B cell (primary cell): ENCODE measurements around the gene CTPS2. TPM values are rescaled to one million over a fixed set of nuclear protein-coding genes. Genes with fewer than 3 reads are reported as not detected.

ENCODE experiments used
- ATAC-seq: fragments of 200-7000 bp; cut with Tn5 transposase; one replicate; pipeline ENCODE4 v1.10.0; 2021; ENCODE audit warnings: low read depth, mild to moderate bottlenecking, moderate number of reproducible peaks, moderate library complexity
- CTCF ChIA-PET: fragments of 350-600 bp; sonication (Branson Sonifier 250); formaldehyde crosslinking; loops from one replicate; lab custom pipeline; 2021; ENCODE audit warnings: antibody characterized with exemption, inconsistent platforms; lab: Charles Lee
- POLR2A ChIA-PET: fragments of 350-600 bp; sonication (Branson Sonifier 250); formaldehyde crosslinking; loops from one replicate; lab custom pipeline; 2021; ENCODE audit warnings: antibody characterized with exemption; lab: Charles Lee
- DNase-seq: peaks from one replicate; pipeline ENCODE4 v3.0.0; 2013
- H2AFZ ChIP-seq: 2 replicates; pipeline ENCODE4 v1.6.1; 2012; ENCODE audit warnings: mild to moderate bottlenecking, low read depth, low read length; ENCODE audit not compliant: insufficient read depth, poor library complexity, severe bottlenecking
- H3K27ac ChIP-seq, 2 donors: 1 replicate in 1 of 2; 2 replicates in 1 of 2; pipeline ENCODE4 v1.5.1; 2012 to 2013; ENCODE audit warnings: low read length in 2 of 2, mild to moderate bottlenecking in 2 of 2, moderate library complexity in 1 of 2
- H3K27me3 ChIP-seq, 4 experiments: fragments of 200-600 bp in 1 of 4; sonication (generic) in 1 of 4; replicated peaks in 1 of 4; 1 replicate in 2 of 4; 2 replicates in 2 of 4; pipeline versions ENCODE4 v1.6.1 to v1.7.0; 2013 to 2016; ENCODE audit warnings: low read length in 3 of 4, mild to moderate bottlenecking in 2 of 4, mixed read lengths in 1 of 4, moderate library complexity in 1 of 4; ENCODE audit not compliant: insufficient read depth in 4 of 4, control insufficient read depth in 3 of 4; ENCODE audit errors: control extremely low read depth in 1 of 4
- H3K36me3 ChIP-seq, 2 experiments: replicated peaks in 1 of 2; 1 replicate in 1 of 2; 2 replicates in 1 of 2; pipeline versions ENCODE4 v1.6.1 to v1.7.1; 2013; ENCODE audit warnings: low read length in 1 of 2; ENCODE audit not compliant: insufficient read depth in 2 of 2, control insufficient read depth in 1 of 2; ENCODE audit errors: control extremely low read depth in 1 of 2, extremely low read depth in 1 of 2
- H3K4me1 ChIP-seq, 2 donors: fragments of 200-600 bp in 1 of 2; sonication (generic) in 1 of 2; 1 replicate in 1 of 2; 2 replicates in 1 of 2; pipeline versions ENCODE4 v1.5.1 to v1.6.1; 2013 to 2017; ENCODE audit warnings: low read length in 2 of 2; ENCODE audit not compliant: control insufficient read depth in 2 of 2, insufficient read depth in 2 of 2
- H3K4me2 ChIP-seq: replicated peaks from 2 replicates; pipeline ENCODE3; 2012; ENCODE audit warnings: mild to moderate bottlenecking, low read depth, low read length; ENCODE audit not compliant: poor library complexity, severe bottlenecking
- H3K4me3 ChIP-seq, 5 experiments: fragments of 200-600 bp in 1 of 5; sonication (generic) in 1 of 5; 1 replicate in 3 of 5; 2 replicates in 2 of 5; pipeline versions ENCODE4 v1.5.1 to v1.7.0; 2011 to 2016; ENCODE audit warnings: low read length in 4 of 5, mild to moderate bottlenecking in 4 of 5, low read depth in 2 of 5, control low read depth in 1 of 5, moderate library complexity in 1 of 5; ENCODE audit not compliant: insufficient read depth in 1 of 5; ENCODE audit errors: control extremely low read depth in 1 of 5, extremely low read depth in 1 of 5
- H3K79me2 ChIP-seq: fragments of 200-600 bp; sonication (generic); one replicate; pipeline ENCODE4 v1.6.0; 2016; ENCODE audit warnings: low read length; ENCODE audit not compliant: control insufficient read depth, insufficient read depth
- H3K9ac ChIP-seq: fragments of 200-600 bp; sonication (generic); 2 replicates; pipeline ENCODE4 v1.6.1; 2017; ENCODE audit warnings: mild to moderate bottlenecking, low read length, moderate library complexity
- H3K9me3 ChIP-seq, 3 donors: one replicate each; pipeline versions ENCODE4 v1.6.1 to v1.7.1; 2013; ENCODE audit warnings: low read length in 2 of 3; ENCODE audit not compliant: control insufficient read depth in 2 of 3, insufficient read depth in 1 of 3; ENCODE audit errors: control extremely low read depth in 1 of 3
- H4K20me1 ChIP-seq: 2 replicates; pipeline ENCODE4 v1.6.0; 2012; ENCODE audit warnings: mild to moderate bottlenecking, low read length; ENCODE audit not compliant: insufficient read depth, control insufficient read depth, poor library complexity, severe bottlenecking
- H3K27ac Mint-ChIP-seq: one replicate; pipeline ENCODE4 v1.8.0; 2021; ENCODE audit warnings: mixed read lengths
- H3K27me3 Mint-ChIP-seq: one replicate; pipeline ENCODE4 v1.8.0; 2021; ENCODE audit warnings: mixed read lengths
- H3K4me1 Mint-ChIP-seq: one replicate; pipeline ENCODE4 v1.8.0; 2021; ENCODE audit warnings: mixed read lengths
- H3K4me3 Mint-ChIP-seq: one replicate; pipeline ENCODE4 v1.8.0; 2021; ENCODE audit warnings: mixed read lengths
- H3K9me3 Mint-ChIP-seq: one replicate; pipeline ENCODE4 v1.8.0; 2022; ENCODE audit warnings: mixed read lengths; ENCODE audit not compliant: insufficient read depth
- EZH2 ChIP-seq: IDR thresholded peaks from 2 replicates; pipeline ENCODE4 v1.6.1; 2012; ENCODE audit warnings: borderline replicate concordance, low read depth, mild to moderate bottlenecking, moderate library complexity, low read length; ENCODE audit not compliant: insufficient read depth, poor library complexity, severe bottlenecking
- WGBS: methylation state at CpG from one replicate; pipeline ENCODE4 v1.1.5; 2013; ENCODE audit warnings: missing lambda C conversion rate; ENCODE audit not compliant: insufficient coverage; 5-methylcytosine and 5-hydroxymethylcytosine counted together
- intact Hi-C: fragments of 100-400 bp; cut with micrococcal nuclease; formaldehyde crosslinking; loops from one replicate; pipeline ENCODE4 v1.10.0; 2022
- polyA plus RNA-seq: library from polyadenylated mRNA; depleted of rRNA; stranded (reverse); fragments of >200 nt; gene quantifications from 2 replicates; pipeline ENCODE4 v1.2.3, GENCODE V29; 2012
- total RNA-seq, 2 donors: library from RNA; stranded (reverse); fragments of 120-200 nt in 1 of 2; gene quantifications; 1 replicate in 1 of 2; 2 replicates in 1 of 2; pipeline versions ENCODE4 v1.2.3 to v1.2.4, GENCODE V29; 2013 to 2022
- TF ChIP-seq, protein P1 (sequence below): fragments of 200-600 bp; IDR thresholded peaks from one replicate; pipeline ENCODE4 v1.8.0; 2022; ENCODE audit warnings: antibody characterized with exemption, mild to moderate bottlenecking

The CTPS2 gene
- total and polyA plus RNA-seq, 2 donors (not counting 1 experiment from before 2014, with no cell fraction given) = 2.5 to 11.7 TPM

GRCh38 chrX:16719334-16720084 lies 7.0 kb upstream of the CTPS2 start, which contains the start of gene SYAP1:
SYAP1 (plus strand) TSS chrX:16719612; CDS start chrX:16719725, 113 bp downstream.
- H2AFZ ChIP-seq = peak within 1 kb of the TSS; percentile 92
- no peaks in the 10 kb centered on the region for H3K9me3 ChIP-seq
- no peak for TF ChIP-seq EZH2
- TF ChIP-seq, protein P1, sequence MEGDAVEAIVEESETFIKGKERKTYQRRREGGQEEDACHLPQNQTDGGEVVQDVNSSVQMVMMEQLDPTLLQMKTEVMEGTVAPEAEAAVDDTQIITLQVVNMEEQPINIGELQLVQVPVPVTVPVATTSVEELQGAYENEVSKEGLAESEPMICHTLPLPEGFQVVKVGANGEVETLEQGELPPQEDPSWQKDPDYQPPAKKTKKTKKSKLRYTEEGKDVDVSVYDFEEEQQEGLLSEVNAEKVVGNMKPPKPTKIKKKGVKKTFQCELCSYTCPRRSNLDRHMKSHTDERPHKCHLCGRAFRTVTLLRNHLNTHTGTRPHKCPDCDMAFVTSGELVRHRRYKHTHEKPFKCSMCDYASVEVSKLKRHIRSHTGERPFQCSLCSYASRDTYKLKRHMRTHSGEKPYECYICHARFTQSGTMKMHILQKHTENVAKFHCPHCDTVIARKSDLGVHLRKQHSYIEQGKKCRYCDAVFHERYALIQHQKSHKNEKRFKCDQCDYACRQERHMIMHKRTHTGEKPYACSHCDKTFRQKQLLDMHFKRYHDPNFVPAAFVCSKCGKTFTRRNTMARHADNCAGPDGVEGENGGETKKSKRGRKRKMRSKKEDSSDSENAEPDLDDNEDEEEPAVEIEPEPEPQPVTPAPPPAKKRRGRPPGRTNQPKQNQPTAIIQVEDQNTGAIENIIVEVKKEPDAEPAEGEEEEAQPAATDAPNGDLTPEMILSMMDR = no peak
- ATAC-seq = peak; percentile 90
- H4K20me1 ChIP-seq = peaks cover 4% of the 10 kb centered on the region
- Mint-ChIP-seq H3K4me3 (peak within 1 kb of the TSS; percentile 92), H3K4me1 (peaks cover 18% of the 10 kb centered on the region), H3K27ac (peak within 1 kb of the TSS; percentile 97), H3K27me3 (no peaks in the 10 kb centered on the region), H3K9me3 (no peaks in the 10 kb centered on the region)
- peaks cover 63% of the 10 kb centered on the region for H3K79me2 ChIP-seq
- DNase-seq = peak; percentile 93
- no peaks in the 10 kb centered on the region for H3K27me3 ChIP-seq
- ChIA-PET POLR2A (interaction anchor here (0.6 kb wide), 1 partner anchor 1018 kb away, joined by 3 read pairs; the partner anchor contains the start of gene SCML1), CTCF (interaction anchor here (0.6 to 0.7 kb wide), 2 partner anchors 14 to 327 kb away, joined by 3 read pairs; no protein-coding TSS in a partner anchor)
- H3K4me2 ChIP-seq = peak within 1 kb of the TSS; percentile 90
- H3K27ac ChIP-seq = peak within 1 kb of the TSS; percentile 92 to 96
- peaks cover 7 to 17% of the 10 kb centered on the region in 2 donors for H3K4me1 ChIP-seq
- peak within 1 kb of the TSS; percentile 95 for H3K9ac ChIP-seq
- intact Hi-C loops = loop anchor here (1.0 to 10.0 kb wide), 8 partner anchors 67 to 1708 kb away; partner anchors contain the start of genes CDKL5, PIGA, RBBP7 and REPS2
- WGBS = under 1% methylated on average over 39 of the region's 54 CpGs
- peak within 1 kb of the TSS; percentile 58 to 91 (median 80) for H3K4me3 ChIP-seq
- H3K36me3 ChIP-seq = no peaks in the 10 kb centered on the region
